Loucy (cell line): Measurements from ENCODE around the gene TMEM200B.

ENCODE experiments used
- H2AFZ ChIP-seq: fragments of 200-600 bp; sonication (generic); 2 replicates; pipeline ENCODE4 v1.6.0; 2016; ENCODE audit warnings: antibody characterized with exemption, mild to moderate bottlenecking, low read length, moderate library complexity
- H3F3A ChIP-seq: fragments of 200-600 bp; 2 replicates; pipeline ENCODE4 v1.6.0; 2016; ENCODE audit warnings: antibody characterized with exemption, low read depth, mild to moderate bottlenecking
- H3K27me3 ChIP-seq: fragments of 200-600 bp; sonication (generic); 2 replicates; pipeline ENCODE4 v1.6.1; 2014; ENCODE audit warnings: low read length, mild to moderate bottlenecking; ENCODE audit not compliant: insufficient read depth, poor library complexity, severe bottlenecking
- H3K36me3 ChIP-seq: fragments of 200-600 bp; sonication (generic); 2 replicates; pipeline ENCODE4 v1.6.1; 2016; ENCODE audit warnings: low read length; ENCODE audit not compliant: insufficient read depth
- H3K4me1 ChIP-seq: fragments of 200-600 bp; sonication (generic); 2 replicates; pipeline ENCODE4 v1.5.1; 2014; ENCODE audit warnings: low read length, mild to moderate bottlenecking; ENCODE audit not compliant: insufficient read depth, poor library complexity, severe bottlenecking
- H3K4me2 ChIP-seq: fragments of 200-600 bp; sonication (generic); 2 replicates; pipeline ENCODE4 v1.6.0; 2014; ENCODE audit warnings: antibody characterized with exemption, low read length, low read depth, mild to moderate bottlenecking; ENCODE audit not compliant: poor library complexity, severe bottlenecking
- H3K4me3 ChIP-seq: fragments of 200-600 bp; sonication (generic); 2 replicates; pipeline ENCODE4 v1.5.1; 2014; ENCODE audit warnings: low read length, mild to moderate bottlenecking, mixed read lengths; ENCODE audit not compliant: poor library complexity, severe bottlenecking
- H3K79me2 ChIP-seq: fragments of 200-600 bp; sonication (generic); 2 replicates; pipeline ENCODE4 v1.6.1; 2014; ENCODE audit warnings: low read length; ENCODE audit not compliant: insufficient read depth
- H3K9ac ChIP-seq: fragments of 200-600 bp; sonication (generic); 2 replicates; pipeline ENCODE4 v1.6.0; 2014; ENCODE audit warnings: mild to moderate bottlenecking, low read depth, low read length, moderate library complexity; ENCODE audit not compliant: poor library complexity, severe bottlenecking
- H3K9me2 ChIP-seq: fragments of 200-600 bp; sonication (generic); replicated peaks from 2 replicates; pipeline ENCODE4 v1.6.1; 2016; ENCODE audit warnings: low read depth, low read length, mixed read lengths
- H3K9me3 ChIP-seq: fragments of 200-600 bp; sonication (generic); 2 replicates; pipeline ENCODE4 v1.6.1; 2014; ENCODE audit warnings: mild to moderate bottlenecking, antibody characterized with exemption, low read length, low read depth; ENCODE audit not compliant: insufficient read depth
- H4K20me1 ChIP-seq: fragments of 200-600 bp; sonication (generic); 2 replicates; pipeline ENCODE4 v1.6.0; 2014; ENCODE audit warnings: antibody characterized with exemption, low read length, mild to moderate bottlenecking; ENCODE audit not compliant: insufficient read depth, poor library complexity, severe bottlenecking
- CTCF ChIP-seq: fragments of 200-600 bp; sonication (generic); conservative IDR thresholded peaks from 2 replicates; pipeline ENCODE4 v1.5.1; 2014; ENCODE audit warnings: mild to moderate bottlenecking, antibody characterized with exemption, low read length
- EZH2phosphoT487 ChIP-seq: fragments of 200-600 bp; IDR thresholded peaks from 2 replicates; pipeline ENCODE4 v1.6.1; 2018; ENCODE audit warnings: antibody characterized with exemption, mild to moderate bottlenecking, moderate library complexity, borderline replicate concordance

Gene TMEM200B

GRCh38 chr1:29162025-29162424 is 38.3 kb upstream of the TMEM200B start:
- H3K4me1 ChIP-seq = peaks cover 37% of the 10 kb centered on the region
- H3K79me2 ChIP-seq = peaks cover 79% of the 10 kb centered on the region
- H3K9ac ChIP-seq = no peak overlapping the region
- no peaks in the 10 kb centered on the region for H3K9me3 ChIP-seq
- TF ChIP-seq EZH2phosphoT487 (no peak), CTCF (no peak)
- no peaks in the 10 kb centered on the region for H3K9me2 ChIP-seq
- H3K4me2 ChIP-seq = peak overlapping the region; percentile 45
- H3K4me3 ChIP-seq = no peak overlapping the region
- H3K27me3 ChIP-seq = no peaks in the 10 kb centered on the region
- no peak overlapping the region for H2AFZ ChIP-seq
- H3K36me3 ChIP-seq = peaks cover 81% of the 10 kb centered on the region
- no peaks in the 10 kb centered on the region for H3F3A ChIP-seq
- peaks cover 83% of the 10 kb centered on the region for H4K20me1 ChIP-seq

- no peaks in the 10 kb centered on the region for H3K9me3 ChIP-seq
- no peaks in the 10 kb centered on the region for H3K27me3 ChIP-seq
- H2AFZ ChIP-seq = no peak overlapping the region
- TF ChIP-seq EZH2phosphoT487 (no peak), CTCF (no peak)
- no peak overlapping the region for H3K4me3 ChIP-seq
- H3K79me2 ChIP-seq = peaks cover 66% of the 10 kb centered on the region
- no peaks in the 10 kb centered on the region for H3K9me2 ChIP-seq
- peaks cover 81% of the 10 kb centered on the region for H3K36me3 ChIP-seq
- H4K20me1 ChIP-seq = peaks cover 64% of the 10 kb centered on the region
- H3K4me2 ChIP-seq = no peak overlapping the region
- no peaks in the 10 kb centered on the region for H3F3A ChIP-seq
- H3K9ac ChIP-seq = no peak overlapping the region
- H3K4me1 ChIP-seq = peaks cover 24% of the 10 kb centered on the region
Measured at GRCh38 chr1:29159773-29160172, 36.1 kb upstream of the TMEM200B start.

- TF ChIP-seq EZH2phosphoT487 (no peak), CTCF (no peak)
- Histone ChIP-seq H3K9ac (no peak overlapping the region), H3F3A (no peaks in the 10 kb centered on the region), H3K36me3 (peaks cover 84% of the 10 kb centered on the region), H3K9me3 (no peaks in the 10 kb centered on the region), H4K20me1 (peaks cover 39% of the 10 kb centered on the region), H3K9me2 (no peaks in the 10 kb centered on the region), H3K4me3 (no peak overlapping the region), H2AFZ (no peak overlapping the region), H3K4me1 (peaks cover 6% of the 10 kb centered on the region), H3K4me2 (no peak overlapping the region), H3K27me3 (no peaks in the 10 kb centered on the region), H3K79me2 (peaks cover 41% of the 10 kb centered on the region)
Measured at GRCh38 chr1:29157269-29157601, 33.5 kb upstream of the TMEM200B start.
